Measurements from ENCODE around the gene HTT. TPM values are rescaled to one million over a fixed set of nuclear protein-coding genes. Genes with fewer than 3 reads are reported as not detected.

Gene HTT
- total and polyA plus RNA-seq, 2 experiments from 2014 or later, result 11.4 to 38.6 TPM

DNA sequence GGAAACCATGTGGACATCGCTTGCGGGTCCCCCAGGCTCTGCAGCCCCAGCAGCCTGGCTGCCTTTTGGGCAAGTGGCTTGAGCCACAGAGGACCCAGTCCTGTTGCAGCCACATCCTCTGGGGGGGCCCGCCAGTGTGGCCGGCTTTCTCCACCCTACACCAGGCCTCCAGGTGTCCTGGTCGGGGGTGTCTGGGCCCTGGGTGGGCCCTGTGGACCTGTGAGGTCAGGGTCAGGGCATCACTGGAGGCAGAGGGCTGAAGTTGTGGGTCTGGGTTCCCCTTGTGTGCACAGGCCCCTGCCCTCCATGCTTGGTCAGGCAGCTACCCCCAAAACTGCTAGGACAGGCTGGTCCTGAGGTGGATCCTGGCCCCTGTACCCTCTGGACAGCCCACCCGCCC, 171.2 kb downstream of the HTT start:
- Histone ChIP-seq H3K27me3 (no peaks in the 10 kb centered on the region), H3K4me1 (ENCODE audit: low read depth) (no peaks in the 10 kb centered on the region), H3K4me3 (no peak overlapping the region), H3K36me3 (no peaks in the 10 kb centered on the region), H3K27ac (no peak overlapping the region), H3K9me3 (ENCODE audit: low read depth) (no peaks in the 10 kb centered on the region)
- DNase-seq (ENCODE audit: low read depth in 1 of 2, low spot score in 1 of 2), result no peak
- TF ChIP-seq, protein P1, sequence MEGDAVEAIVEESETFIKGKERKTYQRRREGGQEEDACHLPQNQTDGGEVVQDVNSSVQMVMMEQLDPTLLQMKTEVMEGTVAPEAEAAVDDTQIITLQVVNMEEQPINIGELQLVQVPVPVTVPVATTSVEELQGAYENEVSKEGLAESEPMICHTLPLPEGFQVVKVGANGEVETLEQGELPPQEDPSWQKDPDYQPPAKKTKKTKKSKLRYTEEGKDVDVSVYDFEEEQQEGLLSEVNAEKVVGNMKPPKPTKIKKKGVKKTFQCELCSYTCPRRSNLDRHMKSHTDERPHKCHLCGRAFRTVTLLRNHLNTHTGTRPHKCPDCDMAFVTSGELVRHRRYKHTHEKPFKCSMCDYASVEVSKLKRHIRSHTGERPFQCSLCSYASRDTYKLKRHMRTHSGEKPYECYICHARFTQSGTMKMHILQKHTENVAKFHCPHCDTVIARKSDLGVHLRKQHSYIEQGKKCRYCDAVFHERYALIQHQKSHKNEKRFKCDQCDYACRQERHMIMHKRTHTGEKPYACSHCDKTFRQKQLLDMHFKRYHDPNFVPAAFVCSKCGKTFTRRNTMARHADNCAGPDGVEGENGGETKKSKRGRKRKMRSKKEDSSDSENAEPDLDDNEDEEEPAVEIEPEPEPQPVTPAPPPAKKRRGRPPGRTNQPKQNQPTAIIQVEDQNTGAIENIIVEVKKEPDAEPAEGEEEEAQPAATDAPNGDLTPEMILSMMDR (IDR thresholded peaks at IDR 0.05; ENCODE audit: low read depth, low read length), result no peak

DNA sequence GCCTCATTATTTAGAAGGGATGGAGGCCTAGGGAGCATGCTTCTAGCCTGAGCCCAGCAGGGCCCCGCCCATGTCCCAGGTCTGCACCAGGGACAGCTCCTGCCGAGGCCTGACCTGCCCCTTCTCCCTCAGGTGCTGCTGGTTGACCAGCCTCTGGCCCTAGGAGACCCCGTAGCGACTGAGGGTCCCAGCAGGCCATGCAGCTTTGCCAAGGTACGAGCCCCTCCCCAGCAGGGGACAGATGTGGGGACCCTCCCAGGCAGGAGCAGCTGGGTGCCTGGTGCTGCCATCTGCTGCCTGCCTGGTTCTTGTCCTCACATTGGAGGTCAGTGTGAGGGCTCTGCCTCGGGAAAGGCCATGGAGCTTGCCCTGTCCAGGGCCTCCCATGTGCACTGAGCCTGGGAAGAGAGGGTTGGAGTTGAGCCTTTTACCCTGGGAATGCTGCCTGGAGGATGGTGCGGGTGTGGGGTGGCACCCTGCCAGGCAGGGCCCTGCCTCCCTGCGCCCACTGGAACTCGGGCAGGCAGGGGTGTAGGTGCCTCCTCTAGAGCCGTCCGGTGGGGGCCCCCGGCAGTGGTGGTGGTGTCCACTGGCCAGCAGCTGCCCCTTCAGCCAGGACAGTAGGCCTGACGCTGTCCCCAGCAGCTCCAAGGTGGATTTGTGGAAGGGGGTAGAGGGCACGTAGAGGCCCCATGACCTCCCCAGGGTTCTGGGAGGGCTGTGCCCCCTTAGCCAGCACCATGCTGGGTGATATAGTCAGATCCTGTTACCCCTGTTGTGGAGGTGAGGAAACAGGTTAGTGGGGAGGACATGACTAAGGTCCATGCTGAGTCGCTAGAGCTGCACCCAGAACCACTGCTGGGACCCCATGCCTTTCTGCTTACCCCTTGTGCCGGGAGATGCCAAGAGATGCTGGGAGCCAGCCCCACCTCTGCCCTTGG, 172.2 kb downstream of the HTT start:
- Histone ChIP-seq H3K4me3 (no peak overlapping the region), H3K9me3 (ENCODE audit: low read depth) (no peaks in the 10 kb centered on the region), H3K27me3 (no peaks in the 10 kb centered on the region), H3K4me1 (ENCODE audit: low read depth) (no peaks in the 10 kb centered on the region), H3K27ac (no peak overlapping the region), H3K36me3 (no peaks in the 10 kb centered on the region)
- TF ChIP-seq, protein P1 (IDR thresholded peaks at IDR 0.05; ENCODE audit: low read depth, low read length), result peak; percentile 4
- DNase-seq (ENCODE audit: low read depth in 1 of 2, low spot score in 1 of 2), result no peak

DNA sequence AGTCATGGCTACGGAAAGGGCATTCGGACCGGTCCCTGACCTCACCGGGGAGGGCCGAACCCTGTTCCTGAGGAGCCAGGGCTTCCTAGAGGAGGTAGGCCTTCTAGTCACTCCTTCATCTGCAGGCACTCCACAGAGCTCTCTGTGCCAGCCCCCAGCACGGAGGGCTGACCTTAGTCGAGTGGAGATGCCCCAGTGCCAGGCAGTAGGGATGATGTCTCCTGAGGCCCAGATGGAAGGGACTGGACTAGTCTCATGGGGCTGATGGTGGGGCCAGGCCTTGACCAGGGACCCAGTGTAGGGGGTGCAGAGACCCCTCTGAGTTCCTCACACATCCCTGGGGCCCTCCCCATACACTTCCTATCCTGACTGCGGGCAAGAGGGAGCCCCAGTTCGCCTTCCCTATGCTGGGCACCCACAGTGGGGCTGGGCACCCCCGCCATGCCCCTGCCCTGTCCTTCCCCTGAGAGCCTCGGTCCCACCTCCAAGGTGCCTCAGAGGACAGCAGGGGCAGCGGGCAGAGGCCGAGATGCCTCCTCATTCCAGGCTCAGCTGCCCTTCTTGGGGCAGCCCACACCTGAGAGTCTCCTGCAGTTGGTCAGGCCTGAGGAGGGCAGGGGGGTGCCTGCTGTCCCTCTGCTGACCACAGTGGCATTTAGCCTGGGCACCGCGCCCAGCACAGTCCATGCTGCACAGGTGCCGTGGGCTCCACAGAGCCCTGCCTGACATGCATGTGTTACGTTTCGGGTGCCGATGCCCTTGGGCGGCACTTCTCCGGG, 173.1 kb downstream of the HTT start:
- TF ChIP-seq, protein P1 (IDR thresholded peaks at IDR 0.05; ENCODE audit: low read depth, low read length), result no peak
- Histone ChIP-seq H3K36me3 (no peaks in the 10 kb centered on the region), H3K4me3 (no peak overlapping the region), H3K9me3 (ENCODE audit: low read depth) (no peaks in the 10 kb centered on the region), H3K27me3 (no peaks in the 10 kb centered on the region), H3K27ac (no peak overlapping the region), H3K4me1 (ENCODE audit: low read depth) (no peaks in the 10 kb centered on the region)
- DNase-seq (ENCODE audit: low read depth in 1 of 2, low spot score in 1 of 2), result no peak

DNA sequence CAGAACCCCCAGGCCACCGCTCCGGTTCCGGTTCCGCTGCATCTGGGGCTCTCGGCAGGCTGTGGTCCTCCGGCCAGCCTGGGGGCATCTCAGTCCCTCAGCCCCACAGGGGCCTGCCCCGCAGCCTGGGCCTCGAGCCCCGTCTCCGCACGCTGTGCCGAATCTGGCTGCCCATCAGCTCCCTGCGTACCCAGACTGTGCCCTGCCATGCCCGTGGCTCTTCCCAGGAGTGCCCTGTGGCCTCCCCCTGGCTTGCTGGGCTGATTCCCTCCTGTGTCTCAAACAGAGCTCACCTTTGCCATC, 173.6 kb downstream of the HTT start:
- Histone ChIP-seq H3K27me3 (no peaks in the 10 kb centered on the region), H3K9me3 (ENCODE audit: low read depth) (no peaks in the 10 kb centered on the region), H3K36me3 (no peaks in the 10 kb centered on the region), H3K27ac (no peak overlapping the region), H3K4me3 (no peak overlapping the region), H3K4me1 (ENCODE audit: low read depth) (no peaks in the 10 kb centered on the region)
- no peak for DNase-seq (ENCODE audit: low read depth in 1 of 2, low spot score in 1 of 2)
- TF ChIP-seq, protein P1 (IDR thresholded peaks at IDR 0.05; ENCODE audit: low read depth, low read length), result no peak

DNA sequence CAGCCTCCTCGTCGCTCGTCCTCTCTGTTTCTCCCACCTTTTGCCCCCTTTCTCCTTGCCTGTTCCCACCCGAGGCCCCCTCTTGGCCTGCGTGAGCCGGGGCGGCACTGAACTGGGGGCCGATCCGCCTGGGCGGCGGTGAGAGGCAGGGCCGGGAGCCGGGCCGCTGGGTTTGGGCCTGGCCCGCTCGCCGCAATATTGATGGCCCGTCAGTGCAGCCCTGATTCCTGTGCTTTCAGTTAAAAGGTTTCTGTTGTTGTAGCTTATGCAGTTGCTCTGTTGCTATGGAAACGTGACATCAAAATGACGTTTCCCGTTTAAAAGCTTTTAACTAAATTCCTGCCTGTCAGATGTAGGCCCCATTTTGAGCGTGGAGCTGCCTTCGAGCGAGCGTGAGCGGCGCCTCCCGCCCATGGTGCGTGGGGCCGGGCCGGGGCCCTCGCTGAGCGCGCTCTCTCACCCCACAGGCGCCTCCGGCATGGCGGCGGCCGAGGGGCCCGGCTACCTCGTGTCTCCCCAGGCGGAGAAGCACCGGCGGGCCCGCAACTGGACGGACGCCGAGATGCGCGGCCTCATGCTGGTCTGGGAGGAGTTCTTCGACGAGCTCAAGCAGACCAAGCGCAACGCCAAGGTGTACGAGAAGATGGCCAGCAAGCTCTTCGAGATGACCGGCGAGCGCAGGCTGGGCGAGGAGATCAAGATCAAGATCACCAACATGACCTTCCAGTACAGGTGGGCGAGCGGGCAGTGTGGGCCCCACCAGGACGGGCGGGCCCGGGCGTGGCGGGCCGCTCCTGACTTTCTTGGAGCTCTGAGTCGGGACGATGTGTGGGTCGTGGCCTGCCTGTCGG, 174.6 kb downstream of the HTT start, which contains the start of gene MSANTD1:
Gene MSANTD1 (plus strand): TSS at position 349 of the 851 bp plus-strand sequence. CDS start 64 bp downstream, at position 413.
- Histone ChIP-seq H3K27ac (no peak within 1 kb of the TSS), H3K4me1 (ENCODE audit: low read depth) (no peaks in the 10 kb centered on the region), H3K27me3 (no peaks in the 10 kb centered on the region), H3K4me3 (no peak within 1 kb of the TSS), H3K36me3 (no peaks in the 10 kb centered on the region), H3K9me3 (ENCODE audit: low read depth) (no peaks in the 10 kb centered on the region)
- peak in 1 of 2 donors; percentile 50 for DNase-seq (ENCODE audit: low read depth in 1 of 2, low spot score in 1 of 2)
- TF ChIP-seq, protein P1 (IDR thresholded peaks at IDR 0.05; ENCODE audit: low read depth, low read length), result no peak
